HEK293T (cell line): ENCODE measurements around the gene PTPN12.

Experiments
- CTCF ChIA-PET: fragments of 350-600 bp; formaldehyde crosslinking; extraction: SDS; loops from one replicate; lab custom pipeline; 2021; ENCODE audit warnings: antibody characterized with exemption, inconsistent platforms; lab: Yijun Ruan, JAX
- POLR2A ChIA-PET: fragments of 350-600 bp; formaldehyde crosslinking; extraction: SDS; loops from one replicate; lab custom pipeline; 2020; ENCODE audit warnings: antibody characterized with exemption, inconsistent platforms; lab: Yijun Ruan, JAX
- DNase-seq: peaks from one replicate; pipeline ENCODE4 v3.0.0; 2012; ENCODE audit warnings: mixed read lengths; ENCODE audit errors: extremely low spot score
- ARNT ChIP-seq: fragments of 450-650 bp; IDR thresholded peaks from 2 replicates; pipeline ENCODE4 v1.6.1; 2017; ENCODE audit warnings: mild to moderate bottlenecking
- BHLHE40 ChIP-seq: fragments of 450-650 bp; IDR thresholded peaks from 2 replicates; pipeline ENCODE4 v1.6.1; 2016; ENCODE audit warnings: mild to moderate bottlenecking, moderate library complexity, borderline replicate concordance
- CTBP1 ChIP-seq: fragments of 450-650 bp; IDR thresholded peaks from 2 replicates; pipeline ENCODE4 v1.6.1; 2016; ENCODE audit warnings: borderline replicate concordance
- ELF4 ChIP-seq: fragments of 450-650 bp; IDR thresholded peaks from 2 replicates; pipeline ENCODE4 v1.6.1; 2017; ENCODE audit warnings: antibody characterized with exemption
- FOXA1 ChIP-seq: fragments of 450-650 bp; IDR thresholded peaks from 2 replicates; pipeline ENCODE4 v1.6.1; 2016; ENCODE audit warnings: mild to moderate bottlenecking
- FOXK2 ChIP-seq: fragments of 450-650 bp; IDR thresholded peaks from 2 replicates; pipeline ENCODE4 v1.6.1; 2016; ENCODE audit warnings: mild to moderate bottlenecking
- FOXM1 ChIP-seq: fragments of 450-650 bp; IDR thresholded peaks from 2 replicates; pipeline ENCODE4 v1.6.1; 2017; ENCODE audit warnings: mild to moderate bottlenecking, borderline replicate concordance
- HDGF ChIP-seq: fragments of 450-650 bp; IDR thresholded peaks from 2 replicates; pipeline ENCODE4 v1.6.1; 2017; ENCODE audit warnings: antibody characterized with exemption, borderline replicate concordance
- L3MBTL2 ChIP-seq: fragments of 450-650 bp; conservative IDR thresholded peaks from 2 replicates; pipeline ENCODE4 v1.6.1; 2016; ENCODE audit warnings: mild to moderate bottlenecking
- LEF1 ChIP-seq: fragments of 450-650 bp; IDR thresholded peaks from 2 replicates; pipeline ENCODE4 v1.6.1; 2017; ENCODE audit warnings: mild to moderate bottlenecking, borderline replicate concordance
- NFRKB ChIP-seq: fragments of 450-650 bp; IDR thresholded peaks from 2 replicates; pipeline ENCODE4 v1.6.1; 2016; ENCODE audit warnings: mild to moderate bottlenecking, moderate library complexity
- SP1 ChIP-seq: fragments of 450-650 bp; IDR thresholded peaks from 2 replicates; pipeline ENCODE4 v1.6.1; 2017
- SUZ12 ChIP-seq: fragments of 450-650 bp; IDR thresholded peaks from 2 replicates; pipeline ENCODE4 v1.6.1; 2016; ENCODE audit warnings: mild to moderate bottlenecking
- TARDBP ChIP-seq: fragments of 450-650 bp; IDR thresholded peaks from 2 replicates; pipeline ENCODE4 v1.6.1; 2016
- ZNF384 ChIP-seq: fragments of 450-650 bp; IDR thresholded peaks from 2 replicates; pipeline ENCODE4 v1.6.1; 2016
- TF ChIP-seq, protein P1 (sequence below): fragments of 450-650 bp; IDR thresholded peaks from 2 replicates; pipeline ENCODE4 v1.6.1; 2016

The PTPN12 gene

DNA sequence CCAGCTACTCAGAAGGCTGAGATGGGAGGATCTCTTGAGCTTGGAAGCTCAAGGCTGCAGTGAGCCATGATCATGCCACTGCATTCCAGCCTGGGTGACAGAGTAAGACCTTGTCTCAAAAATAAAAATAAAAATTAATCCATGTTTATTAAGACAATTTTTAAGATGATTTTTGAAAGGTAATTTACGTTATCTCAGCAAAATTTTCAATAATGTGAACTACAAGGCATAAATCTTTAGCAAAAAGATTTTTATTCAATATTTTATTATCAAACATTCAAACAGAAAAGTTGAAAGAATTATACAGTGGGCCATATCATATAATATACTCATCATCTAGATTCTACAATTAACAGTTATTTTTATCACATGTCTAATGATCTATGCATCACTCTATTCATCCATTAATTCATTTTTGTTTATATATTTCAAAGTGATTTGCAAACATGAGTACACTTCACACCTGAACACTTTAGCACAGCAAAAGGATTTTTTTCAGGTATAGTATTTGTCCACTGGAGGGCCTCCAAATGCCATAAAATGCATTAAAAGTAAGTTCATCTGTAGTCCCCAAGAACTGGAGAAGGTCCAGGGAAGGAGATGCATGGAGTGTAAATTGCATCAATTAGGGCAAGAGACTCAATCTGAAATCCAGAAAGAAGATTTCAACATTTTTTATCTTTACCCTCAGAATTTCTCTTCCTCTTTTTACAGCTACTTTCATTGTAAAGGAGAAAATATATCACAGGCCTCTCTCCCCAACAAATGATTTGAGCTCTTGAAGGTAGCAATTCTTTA, 120.5 kb downstream of the PTPN12 start:
- POLR2A ChIA-PET = no interaction called here
- DNase-seq = peak; percentile 31
- CTCF ChIA-PET = interaction anchor here (0.7 to 2.2 kb wide), 8 partner anchors 9 to 928 kb away, joined by 3 to 15 read pairs (median 4); no protein-coding TSS in a partner anchor
- TF ChIP-seq FOXM1 = no peak
- TF ChIP-seq, protein P1, sequence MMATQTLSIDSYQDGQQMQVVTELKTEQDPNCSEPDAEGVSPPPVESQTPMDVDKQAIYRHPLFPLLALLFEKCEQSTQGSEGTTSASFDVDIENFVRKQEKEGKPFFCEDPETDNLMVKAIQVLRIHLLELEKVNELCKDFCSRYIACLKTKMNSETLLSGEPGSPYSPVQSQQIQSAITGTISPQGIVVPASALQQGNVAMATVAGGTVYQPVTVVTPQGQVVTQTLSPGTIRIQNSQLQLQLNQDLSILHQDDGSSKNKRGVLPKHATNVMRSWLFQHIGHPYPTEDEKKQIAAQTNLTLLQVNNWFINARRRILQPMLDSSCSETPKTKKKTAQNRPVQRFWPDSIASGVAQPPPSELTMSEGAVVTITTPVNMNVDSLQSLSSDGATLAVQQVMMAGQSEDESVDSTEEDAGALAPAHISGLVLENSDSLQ = no peak
- no peak for TF ChIP-seq L3MBTL2
- no peak for TF ChIP-seq ZNF384
- TF ChIP-seq SP1 = no peak
- no peak for TF ChIP-seq HDGF

DNA sequence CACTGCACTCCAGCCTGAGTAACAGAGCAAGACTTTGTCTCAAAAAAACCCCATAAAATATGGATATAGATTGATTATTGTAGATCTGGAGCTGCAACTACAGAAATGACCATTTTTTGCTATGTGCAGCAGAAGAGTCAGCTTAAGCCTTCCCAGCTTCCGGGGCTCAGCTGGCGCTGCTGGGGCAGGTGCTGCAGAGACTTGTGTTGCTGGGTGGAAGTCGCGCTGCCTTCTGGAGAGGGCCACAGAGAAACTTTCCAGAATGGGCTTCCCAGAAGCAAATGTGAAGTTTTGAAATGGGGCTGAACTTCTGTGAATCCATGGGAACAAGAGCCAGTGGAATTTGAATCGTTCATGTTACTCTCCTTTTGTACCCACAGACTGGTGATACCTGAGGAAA, 121.8 kb downstream of the PTPN12 start:
- no peak for DNase-seq
- TF ChIP-seq, protein P1 = no peak
- TF ChIP-seq CTBP1 (no peak), SP1 (no peak), FOXA1 (no peak), HDGF (no peak), SUZ12 (no peak), FOXK2 (no peak), NFRKB (no peak), ARNT (no peak), FOXM1 (no peak), ZNF384 (no peak), BHLHE40 (no peak), LEF1 (no peak)
- ChIA-PET CTCF (interaction anchor here (0.7 to 2.2 kb wide), 9 partner anchors 7 to 275 kb away, joined by 3 to 15 read pairs (median 3); no protein-coding TSS in a partner anchor), POLR2A (interaction anchor here (2.9 kb wide), 1 partner anchor 37 kb away, joined by 10 read pairs; the partner anchor contains the start of gene RSBN1L)

- ChIA-PET CTCF (no interaction called here), POLR2A (no interaction called here)
- TF ChIP-seq SUZ12 (no peak), FOXK2 (no peak), L3MBTL2 (no peak), NFRKB (no peak), ARNT (no peak), FOXA1 (no peak), FOXM1 (no peak), CTBP1 (no peak)
- no peak for DNase-seq
Observed at GRCh38 chr7:77661816-77662215, 124.7 kb downstream of the PTPN12 start.

GRCh38 chr7:77662869-77663268, 125.8 kb downstream of the PTPN12 start:
- DNase-seq = no peak
- TF ChIP-seq HDGF (no peak), TARDBP (no peak), BHLHE40 (no peak), ARNT (no peak), SUZ12 (no peak), NFRKB (no peak), SP1 (no peak), FOXK2 (no peak), CTBP1 (no peak), FOXA1 (no peak), L3MBTL2 (no peak), ZNF384 (no peak), LEF1 (no peak)
- TF ChIP-seq, protein P1 = no peak
- CTCF ChIA-PET = no interaction called here
- POLR2A ChIA-PET = no interaction called here

DNA sequence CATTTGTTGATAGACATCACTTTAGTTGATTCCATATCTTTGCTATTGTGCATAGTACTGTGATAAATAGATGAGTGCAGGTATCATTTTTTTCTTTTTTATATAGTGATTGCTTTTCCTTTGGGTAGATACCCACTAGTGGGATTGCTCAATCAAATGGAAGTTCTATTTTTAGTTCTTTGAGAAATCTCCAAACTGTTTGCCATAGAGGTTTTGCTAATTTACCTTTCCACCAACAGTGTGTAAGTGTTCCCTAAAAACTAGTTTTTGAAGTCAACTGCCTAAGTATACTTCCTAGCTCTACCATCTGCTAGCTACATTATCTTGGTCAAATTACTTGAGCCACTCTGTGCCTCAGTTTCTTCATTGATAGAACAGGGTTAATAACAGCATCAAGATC, 127.6 kb downstream of the PTPN12 start:
- ChIA-PET CTCF (interaction anchor here (1.3 kb wide), 1 partner anchor 13 kb away, joined by 3 read pairs; no protein-coding TSS in a partner anchor), POLR2A (no interaction called here)
- no peak for DNase-seq
- TF ChIP-seq HDGF (no peak), FOXA1 (no peak), CTBP1 (no peak), NFRKB (no peak), LEF1 (no peak), FOXK2 (no peak), ZNF384 (no peak), FOXM1 (no peak), L3MBTL2 (no peak), ELF4 (no peak), SUZ12 (no peak), SP1 (no peak), TARDBP (no peak), ARNT (no peak), BHLHE40 (no peak)
- TF ChIP-seq, protein P1 = no peak
